GM12892 (cell line): ENCODE data around the gene CDH8.
"Not testable (repeated sequence)": the region's sequence is repeated elsewhere in the genome, so short reads cannot be mapped to it uniquely, and the experiment has no call there.

Experiments used
- DNase-seq: peaks from one replicate; pipeline ENCODE4 v3.0.0; 2011; ENCODE audit not compliant: insufficient read length
- FAIRE-seq: peaks from 2 replicates; lab custom pipeline; 2011; peaks lifted over from hg19 to GRCh38; lab: Jason Lieb, UNC
- POLR2A ChIP-seq: IDR thresholded peaks from 2 replicates; pipeline ENCODE4 v1.6.1; 2011; ENCODE audit warnings: low read depth, low read length, control low read depth
- POLR2AphosphoS5 ChIP-seq: IDR thresholded peaks from 2 replicates; pipeline ENCODE4 v1.6.1; 2011; ENCODE audit warnings: low read depth, low read length, control low read depth
- TAF1 ChIP-seq: IDR thresholded peaks from 2 replicates; pipeline ENCODE4 v1.6.1; 2011; ENCODE audit warnings: low read depth, mild to moderate bottlenecking, control low read depth, low read length, borderline replicate concordance

Gene CDH8

GRCh38 chr16:61957075-61957855 is 79.0 kb downstream of the CDH8 start:
- FAIRE-seq = no peak
- no peak for DNase-seq
- TF ChIP-seq POLR2A = no peak
- no peak for TF ChIP-seq POLR2AphosphoS5
- TF ChIP-seq TAF1 = no peak

GRCh38 chr16:61952841-61953240 is 83.4 kb downstream of the CDH8 start:
- DNase-seq = no peak
- TF ChIP-seq POLR2A (no peak), TAF1 (no peak)
- FAIRE-seq = no peak

GRCh38 chr16:61948414-61948813 is 87.8 kb downstream of the CDH8 start:
- TF ChIP-seq POLR2AphosphoS5 = no peak
- no peak for TF ChIP-seq POLR2A
- TF ChIP-seq TAF1 = no peak
- no peak for FAIRE-seq
- no peak for DNase-seq

- FAIRE-seq (no peak), DNase-seq (no peak)
- TF ChIP-seq POLR2A (no peak), TAF1 (no peak), POLR2AphosphoS5 (no peak)
Observed at GRCh38 chr16:61946019-61946418, 90.2 kb downstream of the CDH8 start.

- FAIRE-seq (no peak), DNase-seq (no peak)
- no peak for TF ChIP-seq TAF1
- TF ChIP-seq POLR2A = no peak
- TF ChIP-seq POLR2AphosphoS5 = no peak
Observed at GRCh38 chr16:61945511-61945910, 90.7 kb downstream of the CDH8 start.

GRCh38 chr16:61944004-61944403 is 92.2 kb downstream of the CDH8 start:
- DNase-seq (no peak), FAIRE-seq (no peak)

GRCh38 chr16:61940611-61941010 is 95.6 kb downstream of the CDH8 start:
- TF ChIP-seq POLR2A = no peak
- TF ChIP-seq POLR2AphosphoS5 = no peak
- TF ChIP-seq TAF1 = no peak
- DNase-seq (no peak), FAIRE-seq (no peak)

More at GRCh38 chr16:61944004-61944403, 92.2 kb downstream of the CDH8 start:
- no peak for TF ChIP-seq TAF1
- no peak for TF ChIP-seq POLR2A
- TF ChIP-seq POLR2AphosphoS5 = no peak

- no peak for DNase-seq
- no peak for TF ChIP-seq POLR2AphosphoS5
- TF ChIP-seq TAF1 = no peak
- TF ChIP-seq POLR2A = no peak
- no peak for FAIRE-seq
Observed at GRCh38 chr16:61937646-61938045, 98.6 kb downstream of the CDH8 start.

GRCh38 chr16:61936522-61936921 is 99.7 kb downstream of the CDH8 start:
- FAIRE-seq (no peak), DNase-seq (no peak)
- TF ChIP-seq POLR2A = no peak

- no peak for TF ChIP-seq TAF1
- TF ChIP-seq POLR2A = no peak
- no peak for TF ChIP-seq POLR2AphosphoS5
- DNase-seq (no peak), FAIRE-seq (no peak)
Observed at GRCh38 chr16:61934601-61935000, 101.6 kb downstream of the CDH8 start.

GRCh38 chr16:61929776-61930175 is 106.5 kb downstream of the CDH8 start:
- FAIRE-seq (no peak), DNase-seq (no peak)
- TF ChIP-seq POLR2A = no peak
- no peak for TF ChIP-seq POLR2AphosphoS5
- TF ChIP-seq TAF1 = no peak

GRCh38 chr16:61926766-61927165 is 109.5 kb downstream of the CDH8 start:
- DNase-seq (no peak), FAIRE-seq (no peak)
- TF ChIP-seq TAF1 = no peak
- no peak for TF ChIP-seq POLR2AphosphoS5
- TF ChIP-seq POLR2A = no peak

GRCh38 chr16:61923629-61924028 is 112.6 kb downstream of the CDH8 start:
- no peak for TF ChIP-seq POLR2AphosphoS5
- TF ChIP-seq TAF1 = no peak
- TF ChIP-seq POLR2A = no peak
- FAIRE-seq (no peak), DNase-seq (no peak)

GRCh38 chr16:61921373-61921772 is 114.9 kb downstream of the CDH8 start:
- FAIRE-seq = no peak
- TF ChIP-seq TAF1 (no peak), POLR2AphosphoS5 (no peak), POLR2A (no peak)
- no peak for DNase-seq

- not testable (repeated sequence) for DNase-seq, FAIRE-seq
Observed at GRCh38 chr16:61917865-61918826, 118.1 kb downstream of the CDH8 start.
